ENCODE data around the gene ZW10. TPM values are rescaled to one million over a fixed set of nuclear protein-coding genes. Genes with fewer than 3 reads are reported as not detected.
"Not testable (repeated sequence)": the region's sequence is repeated elsewhere in the genome, so short reads cannot be mapped to it uniquely, and the experiment has no call there.

Gene ZW10
- total RNA-seq, 1 donor from 2014 or later = 15.5 TPM

- H3K27me3 Mint-ChIP-seq = no peaks in the 10 kb centered on the region
- H3K4me3 Mint-ChIP-seq = no peak overlapping the region
- no peak for ATAC-seq (ENCODE audit: low read depth)
- CTCF ChIA-PET = interaction anchor here (0.9 kb wide), 1 partner anchor 26 kb away, joined by 3 read pairs; no protein-coding TSS in a partner anchor
- TF ChIP-seq CTCF (IDR thresholded peaks at IDR 0.05) = no peak
- intact Hi-C loops (cut with micrococcal nuclease) = no loop called here
- POLR2A ChIA-PET = no interaction called here
- no peaks in the 10 kb centered on the region for H3K4me1 Mint-ChIP-seq
- DNase-seq = no peak
- peaks cover 2% of the 10 kb centered on the region for H3K9me3 Mint-ChIP-seq
- no peak overlapping the region for H3K27ac Mint-ChIP-seq
- peaks cover 4% of the 10 kb centered on the region for H3K36me3 Mint-ChIP-seq (ENCODE audit: low read depth)
Observed at GRCh38 chr11:113715882-113716625, 57.4 kb downstream of the ZW10 start.

- DNase-seq (no peak), ATAC-seq (ENCODE audit: low read depth) (no peak)
- TF ChIP-seq CTCF (IDR thresholded peaks at IDR 0.05) = no peak
- Mint-ChIP-seq H3K4me1 (no peaks in the 10 kb centered on the region), H3K27me3 (no peaks in the 10 kb centered on the region), H3K4me3 (no peak overlapping the region), H3K36me3 (ENCODE audit: low read depth) (peaks cover 4% of the 10 kb centered on the region), H3K9me3 (no peaks in the 10 kb centered on the region), H3K27ac (no peak overlapping the region)
- CTCF ChIA-PET = no interaction called here
- intact Hi-C loops (cut with micrococcal nuclease) = no loop called here
- POLR2A ChIA-PET = no interaction called here
Observed at GRCh38 chr11:113715273-113715672, 58.2 kb downstream of the ZW10 start.

GRCh38 chr11:113710989-113711388 is 62.5 kb downstream of the ZW10 start:
- DNase-seq (no peak), ATAC-seq (ENCODE audit: low read depth) (no peak)
- ChIA-PET CTCF (no interaction called here), POLR2A (no interaction called here)
- Mint-ChIP-seq H3K36me3 (ENCODE audit: low read depth) (peaks cover 13% of the 10 kb centered on the region), H3K27me3 (no peaks in the 10 kb centered on the region), H3K4me1 (no peaks in the 10 kb centered on the region), H3K9me3 (peaks cover 20% of the 10 kb centered on the region), H3K27ac (no peak overlapping the region), H3K4me3 (no peak overlapping the region)
- intact Hi-C loops (cut with micrococcal nuclease) = no loop called here
- no peak for TF ChIP-seq CTCF (IDR thresholded peaks at IDR 0.05)

GRCh38 chr11:113705871-113706655 is 67.4 kb downstream of the ZW10 start, which contains the start of gene TMPRSS5:
Gene TMPRSS5 (minus strand): TSS chr11:113706308. CDS start chr11:113706224, 84 bp downstream.
- Mint-ChIP-seq H3K4me1 (peaks cover 2% of the 10 kb centered on the region), H3K36me3 (ENCODE audit: low read depth) (peaks cover 13% of the 10 kb centered on the region), H3K9me3 (peaks cover 36% of the 10 kb centered on the region), H3K27ac (no peak within 1 kb of the TSS), H3K27me3 (no peaks in the 10 kb centered on the region), H3K4me3 (no peak within 1 kb of the TSS)
- ChIA-PET POLR2A (no interaction called here), CTCF (no interaction called here)
- DNase-seq (no peak), ATAC-seq (ENCODE audit: low read depth) (no peak)
- intact Hi-C loops (cut with micrococcal nuclease) = no loop called here
- no peak for TF ChIP-seq CTCF (IDR thresholded peaks at IDR 0.05)

GRCh38 chr11:113703551-113703950 is 69.9 kb downstream of the ZW10 start:
- intact Hi-C loops (cut with micrococcal nuclease); CTCF ChIA-PET: not testable (repeated sequence)

More at GRCh38 chr11:113703551-113703950, 69.9 kb downstream of the ZW10 start:
- H3K36me3 Mint-ChIP-seq (ENCODE audit: low read depth) = peaks cover 11% of the 10 kb centered on the region
- POLR2A ChIA-PET; H3K27ac Mint-ChIP-seq; ATAC-seq (ENCODE audit: low read depth); DNase-seq; H3K4me1 Mint-ChIP-seq; H3K27me3 Mint-ChIP-seq; H3K4me3 Mint-ChIP-seq: not testable (repeated sequence)
- H3K9me3 Mint-ChIP-seq = peaks cover 29% of the 10 kb centered on the region

Measured in activated B cell treated with CpG ODN at 0.5 μM for 24 hours (primary cell).